Right forelimb (tissue), 1 donor: Measurements from ENCODE around the gene FLNB.

Source experiments
- DNase-seq: peaks from one replicate; pipeline ENCODE4 v3.0.0-alpha.2; 2018

The FLNB gene

GRCh38 chr3:58216496-58217195 is 208.4 kb downstream of the FLNB start:
- DNase-seq = no peak

GRCh38 chr3:58217209-58217811 is 209.1 kb downstream of the FLNB start:
- DNase-seq = peak; percentile 61

GRCh38 chr3:58218904-58219303 is 210.7 kb downstream of the FLNB start:
- DNase-seq = no peak
